Hepatocyte (in vitro differentiated cells): ENCODE data around the gene ZMIZ1. TPM values are rescaled to one million over a fixed set of nuclear protein-coding genes. Genes with fewer than 3 reads are reported as not detected.

Source experiments
- DNase-seq: peaks from one replicate; pipeline ENCODE4 v3.0.0-alpha.2; 2016; ENCODE audit warnings: low spot score
- H2AFZ ChIP-seq: fragments of 200-600 bp; sonication (generic); 2 replicates; pipeline ENCODE4 v1.6.0; 2016; ENCODE audit warnings: antibody characterized with exemption, mild to moderate bottlenecking
- H3K27ac ChIP-seq: fragments of 200-600 bp; sonication (generic); 2 replicates; pipeline ENCODE4 v1.5.1; 2016; ENCODE audit warnings: mild to moderate bottlenecking
- H3K27me3 ChIP-seq: fragments of 200-600 bp; sonication (generic); 2 replicates; pipeline ENCODE4 v1.6.1; 2016
- H3K36me3 ChIP-seq: fragments of 200-600 bp; sonication (generic); replicated peaks from 2 replicates; pipeline ENCODE4 v1.5.1; 2016; ENCODE audit warnings: low read depth; ENCODE audit not compliant: insufficient read depth
- H3K4me1 ChIP-seq: fragments of 200-600 bp; sonication (generic); 2 replicates; pipeline ENCODE4 v1.5.1; 2016; ENCODE audit warnings: mild to moderate bottlenecking, moderate library complexity; ENCODE audit not compliant: insufficient read depth
- H3K4me2 ChIP-seq: fragments of 200-600 bp; sonication (generic); 2 replicates; pipeline ENCODE4 v1.6.0; 2016
- H3K4me3 ChIP-seq: fragments of 200-600 bp; sonication (generic); 2 replicates; pipeline ENCODE4 v1.5.1; 2016; ENCODE audit warnings: mild to moderate bottlenecking
- H3K79me2 ChIP-seq: fragments of 200-600 bp; sonication (generic); 2 replicates; pipeline ENCODE4 v1.6.0; 2017; ENCODE audit warnings: mild to moderate bottlenecking
- H3K9me2 ChIP-seq: fragments of 200-600 bp; sonication (generic); replicated peaks from 2 replicates; pipeline ENCODE4 v1.6.0; 2017; ENCODE audit warnings: mild to moderate bottlenecking; ENCODE audit not compliant: insufficient read depth
- H3K9me3 ChIP-seq: fragments of 200-600 bp; sonication (generic); 2 replicates; pipeline ENCODE4 v1.5.1; 2016; ENCODE audit warnings: low read depth, mild to moderate bottlenecking
- H4K20me1 ChIP-seq: fragments of 200-600 bp; sonication (generic); 2 replicates; pipeline ENCODE4 v1.6.0; 2016; ENCODE audit warnings: mild to moderate bottlenecking; ENCODE audit not compliant: insufficient read depth, poor library complexity, severe bottlenecking
- CTCF ChIP-seq: fragments of 200-600 bp; sonication (generic); IDR thresholded peaks from 2 replicates; pipeline ENCODE4 v1.5.1; 2016; ENCODE audit warnings: antibody characterized with exemption, mild to moderate bottlenecking; ENCODE audit not compliant: poor library complexity
- EZH2 ChIP-seq: fragments of 200-600 bp; sonication (generic); IDR thresholded peaks from 2 replicates; pipeline ENCODE4 v1.6.1; 2016; ENCODE audit warnings: antibody characterized with exemption, mild to moderate bottlenecking, borderline replicate concordance
- EZH2phosphoT487 ChIP-seq: fragments of 200-600 bp; sonication (generic); IDR thresholded peaks from one replicate; pipeline ENCODE4 v1.6.1; 2018; ENCODE audit warnings: antibody characterized with exemption, mild to moderate bottlenecking, low read depth, moderate library complexity; ENCODE audit not compliant: unreplicated experiment, severe bottlenecking
- WGBS: methylation state at CpG from one replicate; pipeline ENCODE4 v1.1.6; 2016; ENCODE audit warnings: low lambda C conversion rate; ENCODE audit errors: missing lambda C conversion rate; 5-methylcytosine and 5-hydroxymethylcytosine counted together
- polyA plus RNA-seq: library from polyadenylated mRNA; unstranded; fragments of >200 nt; fragmentation: Nextera tagmentation; extraction: Ambion mirVana; gene quantifications from 2 replicates; pipeline ENCODE4 v1.2.1, GENCODE V29; 2016
- total RNA-seq: library from RNA; depleted of rRNA; stranded (reverse); fragments of >200 nt; gene quantifications from 2 replicates; pipeline ENCODE4 v1.2.3, GENCODE V29; 2014

Gene ZMIZ1
- total and polyA plus RNA-seq, 2 experiments from 2014 or later, result 30.9 to 32.4 TPM

- Histone ChIP-seq H4K20me1 (peaks cover 30% of the 10 kb centered on the region), H3K9me2 (no peaks in the 10 kb centered on the region), H3K4me1 (peaks cover 32% of the 10 kb centered on the region), H3K79me2 (peaks cover 44% of the 10 kb centered on the region), H3K9me3 (no peaks in the 10 kb centered on the region), H3K36me3 (no peaks in the 10 kb centered on the region), H3K27ac (peak overlapping the region; percentile 98), H3K4me2 (peak overlapping the region; percentile 88), H2AFZ (peak overlapping the region; percentile 74), H3K4me3 (peak overlapping the region; percentile 39), H3K27me3 (no peaks in the 10 kb centered on the region)
- DNase-seq, result peak; percentile 48
- 5% methylated on average over 17 of the region's 17 CpGs for WGBS
- TF ChIP-seq EZH2phosphoT487 (no peak), CTCF (peak; percentile 35)
Observed at GRCh38 chr10:79068203-79068561, 584 bp upstream of the ZMIZ1 start.

- peak overlapping the region; percentile 98 for H3K27ac ChIP-seq
- no peak for TF ChIP-seq EZH2phosphoT487
- no peak for TF ChIP-seq CTCF
- TF ChIP-seq EZH2, result no peak
- H2AFZ ChIP-seq, result no peak overlapping the region
- H3K9me3 ChIP-seq, result no peaks in the 10 kb centered on the region
- no peaks in the 10 kb centered on the region for H3K9me2 ChIP-seq
- H3K4me2 ChIP-seq, result peak overlapping the region; percentile 98
- peak; percentile 72 for DNase-seq
- H4K20me1 ChIP-seq, result peaks cover 43% of the 10 kb centered on the region
- H3K4me1 ChIP-seq, result peaks cover 45% of the 10 kb centered on the region
- WGBS, result 1% methylated on average over 51 of the region's 77 CpGs
- H3K27me3 ChIP-seq, result no peaks in the 10 kb centered on the region
- H3K4me3 ChIP-seq, result peak overlapping the region; percentile 98
- no peaks in the 10 kb centered on the region for H3K36me3 ChIP-seq
- H3K79me2 ChIP-seq, result peaks cover 57% of the 10 kb centered on the region
Observed at GRCh38 chr10:79069325-79070080, 737 bp downstream of the ZMIZ1 start.

GRCh38 chr10:79070081-79070605 is 1.4 kb downstream of the ZMIZ1 start:
- Histone ChIP-seq H3K4me1 (peaks cover 52% of the 10 kb centered on the region), H4K20me1 (peaks cover 50% of the 10 kb centered on the region), H3K9me3 (no peaks in the 10 kb centered on the region), H3K9me2 (no peaks in the 10 kb centered on the region), H3K36me3 (no peaks in the 10 kb centered on the region), H3K27me3 (no peaks in the 10 kb centered on the region), H2AFZ (no peak overlapping the region), H3K4me2 (peak overlapping the region; percentile 98), H3K79me2 (peaks cover 63% of the 10 kb centered on the region), H3K27ac (peak overlapping the region; percentile 98), H3K4me3 (peak overlapping the region; percentile 98)
- 0% methylated on average over 15 of the region's 55 CpGs for WGBS
- TF ChIP-seq EZH2phosphoT487 (no peak), CTCF (no peak), EZH2 (no peak)
- peak; percentile 66 for DNase-seq
